GM19238 (cell line): ENCODE data around the gene CEP85L.

ENCODE experiments used
- DNase-seq: peaks from one replicate; pipeline ENCODE4 v3.0.0; 2011; ENCODE audit warnings: low spot score; ENCODE audit not compliant: insufficient read length

Gene CEP85L

DNA sequence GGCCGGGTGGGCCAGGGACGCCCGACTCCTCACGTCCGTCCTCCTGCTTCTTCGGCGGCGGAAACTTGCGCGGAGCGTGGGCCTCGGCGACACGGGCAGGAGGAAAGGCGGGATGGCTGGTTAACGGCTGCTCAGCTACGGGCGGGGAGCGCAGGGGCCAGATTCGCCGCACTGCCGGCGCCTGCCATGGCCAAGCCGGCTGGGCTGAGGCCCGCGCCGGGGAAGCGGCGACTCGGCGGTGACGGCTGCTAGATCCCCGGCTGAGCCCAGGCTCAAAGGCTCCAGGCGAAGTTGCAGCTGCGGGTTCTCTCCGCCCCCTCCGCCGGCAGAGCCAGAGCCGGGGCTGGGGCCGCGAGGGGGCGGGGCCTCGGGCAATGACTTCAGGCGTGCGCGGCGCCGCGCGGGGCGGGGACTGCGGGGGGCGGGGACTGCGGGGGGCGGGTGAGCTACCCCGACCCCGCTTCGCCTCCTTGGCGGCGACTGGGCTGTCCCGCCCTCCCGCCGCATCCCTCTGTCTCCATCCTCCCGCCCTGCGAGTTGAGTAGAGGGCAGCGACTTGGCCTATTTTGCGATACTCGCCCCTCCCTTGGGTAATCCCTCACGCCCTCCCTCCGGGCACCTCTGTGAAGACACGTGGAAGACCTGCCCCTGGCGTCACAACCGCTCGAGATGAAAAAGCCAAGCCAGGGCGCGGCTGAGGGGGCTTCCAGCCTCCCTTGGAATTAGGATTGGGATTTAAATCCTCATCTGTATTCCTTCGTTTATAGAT lies at the start of gene CEP85L:
CEP85L (minus strand) TSS at position 310 of the 769 bp plus-strand sequence. CDS start 322 bp downstream, outside the sequence.
- DNase-seq = peak; percentile 84

DNA sequence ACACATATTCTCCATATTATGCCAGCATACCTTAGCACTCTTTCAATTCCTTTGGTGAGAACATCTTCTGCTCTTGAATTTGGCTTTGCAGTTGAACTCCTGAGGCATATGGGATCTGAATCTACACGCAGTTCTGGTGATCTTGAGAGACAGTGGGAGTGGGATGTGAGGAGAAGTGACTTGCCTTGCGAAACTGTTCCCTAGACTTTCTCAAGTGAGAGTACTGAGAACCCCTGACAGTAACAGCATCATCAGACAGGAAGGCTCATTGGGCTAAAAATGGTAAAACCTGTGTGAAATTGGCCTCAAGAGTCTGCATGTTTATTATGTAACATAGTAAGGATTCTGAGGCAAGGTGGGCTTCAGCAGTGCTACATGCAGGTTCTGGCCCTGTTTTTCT lies 49.1 kb upstream of the CEP85L start:
- DNase-seq = no peak

DNA sequence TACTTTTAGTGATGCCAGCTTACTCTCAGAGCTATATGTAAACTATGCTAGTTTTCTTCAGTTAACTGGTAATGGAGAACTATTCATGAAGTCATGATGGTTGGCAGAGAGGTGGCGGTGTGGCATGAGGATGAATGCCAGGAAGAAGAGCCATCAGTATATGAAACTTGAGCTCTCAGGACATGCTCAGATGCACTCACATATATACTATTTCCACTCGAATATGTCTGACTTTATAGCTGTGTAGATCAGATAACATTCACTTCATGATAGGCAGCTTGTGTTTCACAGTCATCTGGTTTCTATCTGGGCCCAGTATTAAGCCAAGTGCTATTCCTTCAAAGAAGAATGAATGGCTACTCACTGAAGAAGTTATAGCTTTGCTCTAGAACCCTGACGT lies 46.2 kb upstream of the CEP85L start:
- no peak for DNase-seq

- DNase-seq = no peak
Measured at GRCh38 chr6:118696271-118696670, 44.9 kb upstream of the CEP85L start.

DNA sequence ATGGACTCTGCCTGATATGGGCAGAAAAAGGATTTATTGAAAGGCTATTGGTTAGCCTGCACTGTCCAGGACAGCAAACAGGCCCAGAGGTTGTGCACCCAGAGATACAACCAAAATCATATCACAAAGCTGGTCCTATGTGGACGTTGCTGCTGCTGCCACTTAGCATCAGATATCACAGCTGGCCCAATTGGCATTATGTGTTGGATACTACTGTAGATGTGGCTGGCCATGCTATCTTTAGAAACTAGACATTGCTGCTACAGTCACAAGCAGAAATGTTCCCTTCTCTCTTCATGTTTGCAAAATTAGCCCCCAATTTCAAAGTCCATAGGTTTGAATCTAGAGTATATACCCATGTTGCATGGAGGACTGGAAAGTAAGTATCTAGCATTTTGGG lies 42.2 kb upstream of the CEP85L start:
- DNase-seq = no peak

GRCh38 chr6:118685823-118686449 lies 34.5 kb upstream of the CEP85L start:
- no peak for DNase-seq

DNA sequence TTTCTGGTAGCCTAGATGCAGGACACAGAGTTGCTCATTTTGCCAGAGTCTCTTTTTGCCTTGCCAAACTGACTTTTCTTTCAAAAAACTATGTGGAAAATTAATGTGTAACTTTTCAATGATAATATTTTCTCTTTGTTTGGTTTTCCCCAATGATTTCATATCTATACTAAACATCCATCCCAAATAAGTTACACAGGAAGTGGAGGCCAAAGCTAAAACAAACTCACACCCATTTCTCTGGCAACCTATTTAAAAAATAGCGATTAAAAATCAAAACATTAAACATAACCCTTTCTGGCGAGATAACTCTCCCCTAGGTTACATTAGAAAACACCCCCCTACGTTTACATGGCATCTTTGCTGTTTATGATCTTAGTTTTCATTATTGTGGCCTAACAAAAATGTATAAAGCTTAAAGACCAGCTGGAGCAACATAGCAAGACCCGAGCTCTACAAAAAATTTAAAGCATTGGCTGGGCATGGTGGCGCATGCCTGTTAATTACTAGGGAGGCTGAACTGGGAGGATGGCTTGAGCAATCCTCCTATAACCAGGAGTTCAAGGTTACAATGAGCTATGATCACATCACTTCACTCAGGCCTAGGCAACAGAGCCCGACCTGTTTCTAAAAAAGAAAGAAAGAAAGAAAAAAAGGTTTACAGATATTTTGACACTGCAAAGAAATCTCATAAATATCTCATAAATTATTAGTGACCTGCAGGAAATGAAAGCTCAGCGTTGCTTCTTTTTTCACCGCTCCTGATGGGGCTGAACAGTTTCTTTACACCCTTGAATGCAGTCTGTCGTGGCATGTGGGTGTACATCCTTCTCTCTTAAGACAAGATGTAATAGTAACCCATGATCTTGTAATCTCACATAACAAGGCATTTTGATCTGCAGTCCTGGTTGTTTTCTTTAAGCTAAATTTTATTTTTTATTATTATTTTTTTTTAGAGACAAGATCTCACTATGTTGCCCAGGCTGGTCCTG lies 32.8 kb upstream of the CEP85L start:
- DNase-seq = no peak

DNA sequence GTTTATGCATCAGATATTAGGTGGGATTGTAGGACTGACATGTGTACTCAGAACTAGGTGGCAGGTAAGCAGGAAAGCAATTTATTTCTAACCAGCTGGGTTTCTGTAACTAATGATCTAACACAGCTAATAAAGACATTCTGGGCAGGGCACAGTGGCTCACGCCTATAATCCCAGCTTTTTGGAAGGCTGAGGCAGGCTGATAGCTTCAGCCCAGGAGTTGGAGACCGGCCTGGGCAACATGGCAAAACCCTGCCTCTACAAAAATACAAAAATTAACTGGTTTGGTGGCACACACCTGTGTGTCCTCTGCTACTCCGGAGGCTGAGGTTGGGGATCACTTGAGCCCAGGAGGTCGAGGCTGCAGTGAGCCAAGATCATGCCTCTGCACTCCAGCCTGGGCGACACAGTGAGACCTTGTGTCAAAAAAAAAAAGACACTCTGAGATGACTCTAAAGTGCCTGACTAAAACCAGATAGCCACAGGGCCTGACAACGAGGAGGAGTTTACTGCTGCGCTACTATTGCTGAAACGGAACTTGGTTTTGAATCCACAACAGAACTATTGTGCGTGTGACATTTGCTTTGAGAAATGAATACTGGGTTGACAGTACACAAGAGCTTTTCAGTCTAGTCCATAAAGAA lies 29.2 kb upstream of the CEP85L start:
- no peak for DNase-seq

GRCh38 chr6:118679327-118679901 lies 28.0 kb upstream of the CEP85L start:
- no peak for DNase-seq

DNA sequence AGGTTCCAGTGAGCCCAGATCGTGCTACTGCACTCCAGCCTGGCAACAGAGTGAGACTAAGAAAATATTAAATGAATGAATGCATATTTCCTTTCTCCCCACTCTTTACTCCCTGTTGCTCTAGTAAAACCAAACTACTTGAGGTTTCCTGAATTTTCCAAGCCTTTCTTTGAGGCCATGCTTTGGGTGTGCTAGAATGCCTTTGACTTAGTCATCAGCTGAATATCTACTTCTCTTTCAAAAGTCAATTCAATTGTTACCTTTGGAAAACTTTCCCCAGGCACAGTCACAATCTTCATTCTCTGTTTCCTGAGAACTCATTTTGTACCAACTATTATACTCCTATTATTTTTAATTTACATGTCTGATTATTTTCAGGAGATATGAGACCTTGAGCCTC lies 27.5 kb upstream of the CEP85L start:
- DNase-seq = no peak

DNA sequence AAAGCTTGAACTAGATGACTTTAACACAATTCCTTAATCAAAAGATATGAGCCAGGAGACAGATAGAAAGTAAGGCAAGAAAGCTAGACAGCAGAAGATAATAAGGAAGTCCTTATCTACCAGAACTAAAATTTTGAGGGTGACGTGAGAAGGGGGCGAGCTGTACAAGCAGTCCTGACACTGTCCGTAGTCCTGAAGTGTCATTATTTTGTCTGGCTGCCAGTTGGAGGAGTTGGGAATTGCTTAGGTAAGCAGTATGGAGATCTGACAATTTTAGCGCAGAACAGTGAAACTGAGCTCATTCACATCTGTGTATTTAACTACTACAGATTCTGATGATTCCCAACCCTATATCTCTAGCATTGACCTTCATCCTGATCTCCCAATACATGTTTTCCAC lies 25.8 kb upstream of the CEP85L start:
- no peak for DNase-seq

DNA sequence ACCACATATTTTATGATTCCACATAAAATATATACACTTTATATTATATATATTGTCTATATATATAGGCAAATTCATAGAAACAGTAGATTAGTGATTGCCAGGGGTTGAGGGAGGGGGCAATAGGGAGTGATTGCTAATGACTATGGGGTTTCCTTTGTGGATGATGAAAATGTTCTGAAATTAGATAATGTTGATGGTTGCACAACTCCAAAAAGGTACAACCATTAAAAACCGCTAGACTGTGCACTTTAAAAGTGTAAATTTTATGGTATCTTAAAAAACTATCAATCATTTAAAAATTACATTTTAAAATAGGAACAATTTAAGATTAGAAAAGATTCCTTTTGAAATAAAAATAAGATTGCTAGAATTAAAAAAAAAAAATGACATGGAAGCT lies 23.8 kb upstream of the CEP85L start:
- DNase-seq = no peak

DNA sequence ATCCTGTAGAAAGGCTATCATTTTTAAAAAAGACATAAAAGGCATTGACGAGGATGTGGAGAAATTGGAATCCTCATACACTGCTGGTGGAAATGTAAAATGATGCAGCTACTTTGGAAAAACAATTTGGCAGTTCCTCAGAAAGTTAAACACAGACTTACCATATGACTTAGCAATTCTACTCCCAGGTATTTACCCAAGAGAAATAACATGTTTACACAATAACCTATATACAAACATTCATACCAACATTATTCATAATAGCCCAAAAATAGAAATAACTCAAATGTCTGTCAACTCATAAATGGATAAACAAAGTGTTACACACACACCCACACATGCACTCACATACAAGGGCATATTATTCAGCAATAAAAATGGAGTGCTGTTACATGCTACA lies 23.4 kb upstream of the CEP85L start:
- DNase-seq = no peak

GRCh38 chr6:118672678-118673077 lies 21.3 kb upstream of the CEP85L start:
- no peak for DNase-seq

- DNase-seq = no peak
Measured at GRCh38 chr6:118669561-118669960, 18.2 kb upstream of the CEP85L start.

DNA sequence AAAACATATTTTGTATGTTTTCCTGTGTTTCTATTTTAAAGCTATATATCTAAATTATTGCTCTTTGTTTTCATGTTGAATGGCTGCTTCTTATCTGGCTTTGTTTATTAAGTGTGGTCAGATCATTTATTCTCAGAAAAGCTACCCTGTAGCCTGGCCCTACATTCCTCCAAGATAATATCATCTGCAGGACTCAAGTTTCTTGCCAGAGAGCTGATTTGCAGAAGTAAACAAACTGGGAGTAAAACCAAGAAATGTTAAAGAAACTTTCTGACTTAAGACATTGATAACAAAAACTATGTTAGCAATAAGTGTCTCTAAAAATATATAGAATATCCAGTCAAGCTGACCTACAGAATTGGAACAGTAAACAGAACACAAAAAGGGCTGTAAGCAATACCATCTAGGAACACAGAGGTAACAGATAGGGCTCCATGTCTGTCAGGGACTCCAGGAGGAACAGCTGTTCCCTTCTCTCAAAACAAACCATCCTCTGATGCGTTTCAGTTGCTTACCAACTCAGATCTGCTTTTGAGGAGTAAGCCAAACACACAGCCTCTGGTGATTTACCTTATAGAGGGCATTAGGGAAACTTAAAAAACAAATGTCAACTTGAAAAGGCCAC lies 17.5 kb upstream of the CEP85L start:
- no peak for DNase-seq

DNA sequence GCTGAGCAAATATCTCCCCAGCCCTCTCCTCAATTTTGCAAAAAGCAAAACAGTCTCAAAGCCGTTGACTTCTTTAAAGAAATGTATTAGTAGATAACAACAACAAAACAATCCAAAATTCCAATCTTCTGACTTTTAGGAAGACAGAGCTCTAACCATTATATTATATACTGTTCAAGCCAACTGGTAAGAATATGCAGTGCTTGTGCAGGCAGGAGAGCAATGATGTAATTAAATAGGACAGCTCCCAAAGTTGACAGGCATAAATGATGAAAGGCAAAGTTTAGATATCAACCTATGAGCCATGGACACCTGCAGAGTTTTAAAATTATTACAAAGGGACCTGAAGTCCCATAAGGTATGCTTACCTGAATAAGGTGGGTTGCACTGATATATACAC lies 16.6 kb upstream of the CEP85L start:
- DNase-seq = no peak

GRCh38 chr6:118665011-118665410 lies 13.6 kb upstream of the CEP85L start:
- no peak for DNase-seq

- DNase-seq = no peak
Measured at GRCh38 chr6:118663993-118664985, 12.9 kb upstream of the CEP85L start.
